OCI-LY7 (cell line): ENCODE data around the gene TMPRSS7.

Experiments
- CTCF ChIP-seq: fragments of 200-600 bp; sonication (generic); conservative IDR thresholded peaks from 2 replicates; pipeline ENCODE4 v1.5.1; 2014; ENCODE audit warnings: mild to moderate bottlenecking, antibody characterized with exemption, low read length, moderate library complexity, mixed read lengths
- EZH2phosphoT487 ChIP-seq: fragments of 200-600 bp; sonication (generic); IDR thresholded peaks from 2 replicates; pipeline ENCODE4 v1.6.1; 2018; ENCODE audit warnings: low read depth, borderline replicate concordance, mild to moderate bottlenecking, mixed run types, antibody characterized with exemption, low read length, moderate library complexity, mixed read lengths

DNA sequence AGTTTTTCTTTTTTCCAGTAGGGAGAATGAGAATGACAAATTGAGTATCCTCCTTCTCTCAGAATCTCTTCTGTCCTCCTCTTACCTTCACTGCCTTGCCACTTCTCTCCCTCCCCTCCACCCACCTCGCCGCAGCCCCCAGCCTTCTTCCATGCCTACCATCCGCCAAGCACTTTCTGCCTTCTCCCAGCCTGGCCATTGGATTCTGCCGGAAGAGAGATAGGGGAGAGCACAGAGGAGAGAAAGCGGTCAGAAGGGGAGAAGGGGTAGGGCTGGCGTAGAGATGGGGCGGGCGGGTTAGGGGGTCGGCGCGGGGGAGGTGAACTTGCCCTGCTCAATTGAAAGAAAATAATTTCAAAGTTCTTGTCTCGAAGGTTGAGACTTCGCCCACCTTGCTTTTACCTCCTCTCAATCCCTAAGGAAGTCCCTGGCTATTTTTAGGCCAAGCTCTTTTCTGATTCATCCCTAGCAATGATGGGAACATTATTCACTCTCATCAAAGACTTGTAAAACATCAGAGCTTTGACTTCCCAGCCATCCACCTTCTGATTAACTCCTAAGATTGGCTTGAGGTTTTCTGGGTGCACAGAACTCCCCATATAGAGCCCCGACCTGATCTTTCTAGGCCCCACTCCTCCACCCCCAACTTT lies 52.5 kb downstream of the TMPRSS7 start:
- TF ChIP-seq CTCF: no peak
- no peak for TF ChIP-seq EZH2phosphoT487
